ENCODE results near the gene NOP10.
"Not testable (repeated sequence)": the region's sequence is repeated elsewhere in the genome, so short reads cannot be mapped to it uniquely, and the experiment has no call there.

Gene NOP10

DNA sequence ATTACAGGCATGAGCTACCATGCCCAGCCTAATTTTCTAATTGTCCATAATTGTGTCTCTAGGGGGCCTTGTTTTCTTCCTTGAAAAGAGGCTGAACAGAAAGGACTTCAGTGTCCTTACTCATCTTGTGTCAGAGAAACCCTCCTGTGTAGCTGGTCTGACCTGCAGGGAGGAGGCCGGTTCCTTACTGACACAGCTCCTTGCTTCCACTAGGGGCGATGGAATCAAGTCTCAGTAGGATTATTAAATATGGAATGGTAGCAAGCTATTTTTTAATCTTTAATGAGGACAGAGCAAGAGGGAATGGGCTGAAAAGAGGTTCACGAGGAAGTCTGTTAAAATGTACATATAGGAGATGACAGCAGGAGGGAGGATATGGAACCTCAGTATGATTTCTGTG is 15.4 kb upstream of the NOP10 start:
- DNase-seq: no peak

DNA sequence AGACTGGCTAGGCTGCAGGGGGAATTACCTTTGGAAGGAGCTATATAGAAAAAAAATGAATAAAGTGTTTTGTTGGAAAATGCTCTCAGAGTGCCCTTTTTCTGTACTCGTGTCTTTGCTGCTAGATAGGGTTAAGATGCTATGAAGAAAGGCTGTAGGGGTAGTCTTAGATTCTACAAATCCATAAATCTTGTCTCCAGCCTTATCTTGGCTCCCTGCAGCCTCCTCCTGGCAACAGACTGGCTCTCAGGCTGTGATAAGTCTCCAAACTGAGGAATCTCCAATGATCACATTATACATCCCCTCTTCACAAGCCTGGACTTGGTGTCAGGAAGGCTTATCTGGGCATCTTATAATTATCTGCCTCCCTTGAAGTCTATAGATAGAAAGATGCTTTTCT is 14.7 kb upstream of the NOP10 start:
- DNase-seq: no peak

DNA sequence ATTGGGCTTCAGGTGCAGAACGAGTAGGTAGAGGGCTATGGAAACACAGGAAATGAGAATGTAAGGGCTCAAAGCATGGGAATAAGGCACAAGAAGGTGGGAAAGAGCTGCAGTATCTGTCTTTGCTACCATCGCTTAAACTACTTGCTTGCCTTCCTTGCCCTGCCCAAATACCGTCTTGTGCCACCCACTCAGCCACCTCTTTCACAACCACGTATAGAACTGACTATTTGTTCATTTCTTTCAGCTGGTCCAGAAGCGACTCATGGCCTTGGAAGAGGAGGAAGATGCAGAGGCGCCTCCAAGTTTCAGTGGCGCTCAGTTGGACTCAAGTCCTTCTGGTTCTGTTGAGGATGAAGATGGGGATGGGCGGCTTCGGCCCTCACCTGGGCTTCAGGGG is 12.3 kb upstream of the NOP10 start:
- no peak for DNase-seq

DNA sequence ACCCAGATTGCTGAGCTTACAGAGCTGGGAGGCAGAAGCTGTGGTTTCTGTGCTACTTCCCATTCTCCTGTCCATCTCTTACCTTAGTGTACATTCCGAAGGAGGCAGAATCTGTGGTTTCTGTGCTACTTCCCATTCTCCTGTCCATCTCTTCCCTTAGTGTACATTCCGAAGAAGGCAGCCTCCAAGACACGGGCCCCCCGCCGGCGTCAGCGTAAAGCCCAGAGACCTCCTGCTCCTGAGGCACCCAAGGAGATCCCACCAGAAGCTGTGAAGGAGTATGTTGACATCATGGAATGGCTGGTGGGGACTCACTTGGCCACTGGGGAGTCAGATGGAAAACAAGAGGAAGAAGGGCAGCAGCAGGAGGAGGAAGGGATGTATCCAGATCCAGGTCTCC is 11.3 kb upstream of the NOP10 start:
- DNase-seq: no peak

GRCh38 chr15:34353627-34354026 is 10.7 kb upstream of the NOP10 start:
- DNase-seq: no peak

DNA sequence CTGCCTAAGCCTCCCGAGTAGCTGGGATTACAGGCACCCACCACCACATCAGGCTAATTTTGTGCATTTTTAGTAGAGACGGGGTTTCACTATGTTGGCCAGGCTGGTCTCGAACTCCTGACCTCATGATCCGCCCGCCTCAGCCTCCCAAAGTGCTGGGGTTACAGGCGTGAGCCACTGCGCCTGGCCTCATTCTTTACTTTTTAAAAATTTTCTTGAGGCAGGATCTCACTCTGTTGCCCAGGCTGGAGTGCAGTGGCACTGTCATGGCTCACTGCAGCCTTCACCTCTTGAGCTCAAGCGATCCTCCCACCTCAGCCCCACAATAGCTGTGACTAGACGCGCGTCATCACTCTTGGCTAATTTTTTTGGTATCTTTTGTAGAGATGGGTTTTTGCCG is 10.1 kb upstream of the NOP10 start:
- DNase-seq: not testable (repeated sequence)

DNA sequence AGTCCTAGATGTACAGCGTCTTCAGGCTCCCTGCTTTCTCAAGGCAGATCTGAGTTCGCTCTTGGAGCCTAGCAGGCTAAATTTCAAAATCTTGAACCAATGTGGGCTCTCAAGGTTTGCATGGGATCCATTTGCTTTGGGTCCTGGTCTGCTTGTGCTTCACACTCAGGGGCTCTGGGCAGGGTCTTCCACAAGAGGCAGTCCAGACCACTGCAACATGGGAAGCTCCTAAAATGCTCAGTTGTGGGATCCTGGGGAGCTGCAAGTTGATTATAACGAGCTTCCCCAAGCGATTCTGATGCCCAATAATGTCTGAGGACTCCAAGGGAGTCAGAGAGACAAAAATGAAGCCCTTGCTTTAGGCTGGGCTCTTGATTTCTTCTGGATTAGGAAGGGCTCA is 6.8 kb upstream of the NOP10 start:
- DNase-seq: no peak

DNA sequence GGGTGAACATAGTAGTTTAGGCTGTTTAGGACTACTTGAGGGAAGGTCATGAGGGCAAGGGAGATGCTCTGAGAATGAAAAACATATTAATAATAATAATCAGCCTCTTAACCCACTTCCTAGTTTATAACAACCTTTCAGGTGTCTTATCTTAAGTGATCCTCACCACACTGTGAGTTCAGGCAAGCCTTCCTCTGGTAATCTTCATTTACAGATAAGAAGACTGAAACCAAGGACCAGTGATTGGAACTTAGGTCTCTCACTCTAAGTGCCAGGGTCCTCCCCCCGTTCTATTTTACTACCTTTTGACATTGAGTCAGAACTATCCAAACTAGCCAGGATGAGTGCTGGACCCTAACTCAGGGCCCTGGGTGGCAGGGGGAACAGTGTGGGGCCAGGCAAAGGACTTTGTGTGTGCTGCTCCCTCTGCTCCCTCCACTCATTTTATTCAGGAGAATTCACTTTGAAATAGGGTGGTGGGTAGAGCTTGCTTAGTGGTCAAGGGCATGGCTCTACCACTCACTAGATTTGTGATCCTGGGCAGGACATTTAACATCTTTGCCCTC is 5.9 kb upstream of the NOP10 start:
- no peak for DNase-seq

GRCh38 chr15:34347951-34348638 is 5.2 kb upstream of the NOP10 start:
- no peak for DNase-seq

DNA sequence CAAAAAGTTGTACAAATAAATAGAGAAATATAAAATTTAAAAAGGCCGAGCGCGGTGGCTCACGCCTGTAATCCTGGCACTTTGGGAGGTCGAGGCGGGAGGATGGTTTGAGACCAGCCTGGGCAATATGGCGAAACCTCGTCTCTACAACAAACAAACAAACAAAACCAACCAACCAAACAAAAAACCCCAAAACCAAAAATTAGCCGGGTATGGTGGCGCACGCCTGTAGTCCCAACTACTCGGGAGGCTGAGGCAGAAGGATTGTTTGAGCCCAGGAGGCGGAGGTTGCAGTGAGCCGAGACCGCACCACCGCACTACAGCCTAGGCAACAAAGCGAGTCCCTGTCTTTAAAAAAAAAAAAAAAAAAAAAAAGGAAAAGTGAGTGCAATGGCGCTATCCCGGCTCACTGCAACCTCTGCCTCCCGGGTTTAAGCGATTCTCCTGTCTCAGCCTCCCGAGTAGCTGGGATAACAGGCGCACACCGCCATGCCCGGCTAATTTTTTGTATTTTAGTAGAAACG is 661 bp downstream of the NOP10 start:
- not testable (repeated sequence) for DNase-seq

DNA sequence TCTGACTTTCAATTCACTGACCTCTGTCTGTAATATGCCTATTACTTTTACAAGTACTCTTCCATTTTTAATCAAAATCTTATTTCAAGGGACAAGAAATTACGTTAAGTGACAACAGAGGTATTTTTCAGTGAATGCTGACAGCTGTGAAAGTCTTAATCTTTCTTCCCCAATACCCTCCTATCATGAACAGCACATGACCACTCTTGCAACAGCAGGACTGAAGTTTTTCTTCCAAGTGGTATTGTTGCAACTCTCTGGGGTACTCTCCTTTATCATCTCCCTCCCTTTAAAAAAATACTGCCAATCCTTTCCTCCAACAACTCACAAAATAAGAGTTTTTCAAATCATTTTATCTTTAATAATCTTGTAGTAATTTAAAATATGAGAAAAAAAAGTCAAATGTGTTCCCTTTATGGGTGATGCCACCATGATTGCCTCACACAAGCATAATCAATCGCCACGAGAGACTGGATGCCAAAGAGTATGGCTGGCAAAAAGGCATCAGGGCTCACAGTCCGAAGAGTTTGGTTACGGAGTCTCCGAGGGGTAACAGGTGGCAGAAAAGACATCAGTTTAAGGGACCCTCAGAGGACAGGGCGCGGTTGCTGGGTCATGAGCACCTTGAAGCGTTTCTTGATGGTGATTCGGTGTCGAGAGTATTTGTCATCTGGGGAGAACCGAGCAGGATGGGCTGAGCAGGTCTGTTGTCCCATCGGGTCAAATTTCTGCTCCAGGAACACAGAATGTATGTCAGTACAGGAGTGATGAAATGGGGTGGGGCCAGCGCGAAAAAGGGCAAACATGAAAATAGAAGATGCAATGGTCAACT is 1.3 kb downstream of the NOP10 start:
- DNase-seq: no peak

DNA sequence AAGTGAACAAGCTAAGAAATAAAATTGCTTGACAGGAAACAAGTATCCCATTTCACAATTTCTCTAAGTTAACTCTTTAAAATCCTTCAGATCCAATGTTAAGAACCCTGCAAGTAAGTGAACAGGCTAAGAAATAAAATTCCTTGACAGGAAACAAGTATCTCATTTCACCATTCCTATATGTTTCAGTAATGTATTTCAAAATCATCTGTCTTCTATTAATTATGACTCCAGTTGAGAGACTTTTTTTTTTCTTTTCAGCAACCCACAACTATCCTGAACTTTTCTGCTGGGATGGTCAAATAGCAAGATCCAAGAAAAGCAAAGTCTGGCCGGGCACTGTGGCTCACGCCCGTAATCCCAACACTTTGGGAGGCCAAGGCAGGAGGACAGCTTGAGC is 3.0 kb downstream of the NOP10 start:
- no peak for DNase-seq

DNA sequence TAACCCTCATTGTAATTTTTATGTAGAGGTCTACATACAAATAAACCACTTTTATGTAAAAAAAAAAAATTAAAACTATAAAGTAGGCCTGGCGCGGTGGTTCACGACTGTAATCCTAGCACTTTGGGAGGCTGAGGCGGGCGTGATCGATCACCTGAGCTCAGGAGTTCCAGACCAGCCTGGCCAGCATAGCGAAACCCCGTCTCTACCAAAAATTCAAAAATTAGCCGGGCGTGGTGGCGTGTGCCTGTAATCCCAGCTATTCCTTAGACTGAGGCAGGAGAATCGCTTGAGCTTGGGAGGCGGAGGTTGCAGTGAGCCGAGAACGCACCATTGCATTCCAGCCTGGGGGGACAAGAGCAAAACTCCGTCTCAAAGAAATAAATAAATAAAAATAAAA is 4.6 kb downstream of the NOP10 start:
- no peak for DNase-seq

DNA sequence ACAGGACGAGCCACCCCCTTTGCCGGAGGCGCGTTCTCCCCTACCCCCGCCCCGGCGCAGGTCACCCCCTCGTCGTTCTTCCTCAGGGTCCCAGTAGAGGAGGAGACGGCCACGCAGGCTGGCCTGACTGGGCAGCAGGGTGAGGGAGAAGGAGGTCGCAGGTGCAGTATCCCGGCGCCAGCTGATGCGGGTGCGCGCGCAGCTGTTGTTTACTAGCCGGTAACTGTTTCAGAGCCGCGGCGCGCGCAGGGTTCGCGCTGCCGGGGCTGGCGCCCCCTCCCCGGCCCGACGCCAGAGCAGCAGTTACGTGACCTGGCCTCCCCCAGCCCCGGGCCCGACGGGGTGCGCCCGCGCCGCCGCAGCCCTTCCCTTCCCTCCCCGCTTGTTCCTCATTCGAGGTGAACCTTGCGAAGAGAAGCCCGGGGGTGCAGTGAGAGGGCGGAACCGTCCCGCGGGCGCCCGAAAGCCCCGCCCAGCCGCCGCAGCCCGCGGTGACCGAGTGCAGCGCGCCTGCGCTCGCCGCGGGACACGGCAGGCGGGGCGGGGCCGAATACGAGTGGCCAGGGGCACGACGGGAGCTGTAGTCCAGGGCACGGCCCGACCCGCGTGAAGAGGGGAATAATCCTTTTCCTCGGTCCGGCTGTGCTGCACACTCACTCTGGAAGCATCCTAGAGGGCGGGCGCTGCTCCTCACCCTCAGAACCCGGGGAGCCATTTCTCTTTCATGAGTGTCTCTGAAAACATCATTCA is 5.2 kb downstream of the NOP10 start, which contains the start of gene SLC12A6:
Gene SLC12A6 (minus strand): TSS at position 225 of the 750 bp plus-strand sequence. CDS start 1,101 bp downstream, outside the sequence.
- DNase-seq: peak; percentile 93

DNA sequence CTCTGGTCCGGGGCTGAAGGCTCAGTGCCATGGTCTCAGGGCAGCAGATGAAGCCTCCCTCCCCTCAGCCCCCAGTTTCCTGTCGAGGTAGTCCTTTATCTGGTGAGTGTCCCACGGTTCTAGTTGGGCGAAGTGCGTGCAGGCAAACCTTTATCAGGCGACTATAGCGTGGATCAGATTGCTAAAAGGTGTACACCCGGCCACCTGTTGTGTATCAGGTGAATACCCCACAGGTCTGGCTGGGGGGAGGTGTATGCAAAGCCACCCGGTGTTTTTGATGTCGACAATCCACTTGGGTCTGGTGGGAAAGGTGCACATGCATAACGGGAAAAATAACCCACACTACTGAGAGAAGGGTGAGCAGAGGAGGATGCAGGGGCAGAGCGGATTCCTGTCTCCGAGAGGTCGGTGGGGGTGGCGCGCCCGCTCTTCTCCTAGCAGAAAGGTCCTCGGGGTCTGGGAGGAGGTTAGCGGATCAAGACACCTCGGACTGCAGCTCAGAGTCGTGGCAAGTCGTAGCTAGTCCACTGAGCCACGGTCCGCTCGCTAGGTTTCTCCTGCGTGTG is 5.9 kb downstream of the NOP10 start:
- DNase-seq: peak; percentile 33

DNA sequence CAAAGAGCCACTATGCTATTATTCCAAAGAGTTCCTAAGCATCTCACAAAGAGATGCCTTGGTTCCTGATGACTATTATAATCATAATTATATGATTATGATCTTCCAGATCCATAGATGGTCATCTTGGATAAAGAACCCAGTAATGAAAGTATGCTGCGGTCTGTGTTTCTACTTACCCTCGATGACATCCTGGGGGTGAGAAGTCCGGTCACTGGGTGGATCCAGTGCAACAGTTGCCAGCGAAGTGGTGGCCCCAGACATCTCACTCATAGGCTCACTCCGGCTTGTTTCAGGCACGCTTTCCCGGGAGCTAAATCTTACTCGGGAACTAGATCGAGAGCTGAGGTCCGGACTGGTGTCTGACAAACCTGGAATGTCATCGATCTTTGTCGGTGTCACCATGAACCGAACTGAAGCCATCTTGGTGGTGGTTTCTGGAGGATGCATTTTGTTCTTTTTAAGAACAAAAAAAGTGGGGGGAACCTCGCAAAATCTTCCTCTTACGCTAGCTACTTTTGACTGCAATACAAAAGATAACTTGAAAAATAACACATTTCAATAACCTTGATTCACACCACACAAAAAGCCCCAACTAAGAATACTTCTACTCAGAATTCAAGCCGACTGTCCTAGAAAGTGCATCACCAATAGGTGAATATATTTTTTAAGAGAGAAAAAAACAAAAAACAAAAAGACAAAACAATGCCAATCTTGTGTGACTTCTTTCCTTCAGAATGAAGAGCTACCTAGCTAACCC is 6.5 kb downstream of the NOP10 start:
- DNase-seq: peak; percentile 18

DNA sequence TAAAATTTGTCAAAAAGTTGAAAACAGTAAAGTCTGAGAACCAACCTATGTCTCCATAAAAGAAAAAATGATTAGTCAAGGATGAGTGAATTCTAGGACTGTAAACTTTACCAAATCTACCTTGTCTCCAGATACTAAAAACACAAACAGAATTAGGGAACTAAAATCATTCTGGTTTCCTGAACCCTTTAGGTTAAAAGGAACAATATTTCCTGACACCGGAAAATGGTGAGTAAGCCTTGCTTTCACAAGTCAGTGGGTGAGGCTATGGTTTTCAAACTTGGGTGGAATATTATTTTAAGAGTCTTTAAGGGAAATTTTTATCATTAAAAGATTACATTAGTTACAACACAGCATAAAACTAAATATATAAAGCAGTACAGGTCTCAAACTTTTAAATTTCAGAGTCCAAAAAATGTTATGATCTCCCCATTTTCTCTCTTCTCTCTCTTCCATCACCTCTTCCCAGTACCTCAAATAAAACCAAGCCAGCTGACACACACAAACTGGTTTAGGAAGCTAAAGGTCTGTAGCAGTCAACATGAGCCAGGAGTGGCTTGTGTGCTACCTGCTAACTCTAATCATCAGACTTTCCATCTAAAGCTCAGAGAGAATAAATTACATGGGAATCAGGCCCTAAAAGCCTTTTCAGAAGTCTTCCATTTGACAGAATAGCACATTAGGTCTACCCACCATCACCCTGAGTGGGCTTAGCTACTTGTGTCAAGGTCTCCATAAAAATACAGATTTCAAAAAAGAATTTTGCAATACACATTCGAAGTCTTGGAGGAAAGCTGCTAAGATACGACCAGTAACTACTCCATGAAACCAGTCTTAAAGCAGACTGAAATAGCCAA is 7.5 kb downstream of the NOP10 start:
- peak; percentile 16 for DNase-seq

DNA sequence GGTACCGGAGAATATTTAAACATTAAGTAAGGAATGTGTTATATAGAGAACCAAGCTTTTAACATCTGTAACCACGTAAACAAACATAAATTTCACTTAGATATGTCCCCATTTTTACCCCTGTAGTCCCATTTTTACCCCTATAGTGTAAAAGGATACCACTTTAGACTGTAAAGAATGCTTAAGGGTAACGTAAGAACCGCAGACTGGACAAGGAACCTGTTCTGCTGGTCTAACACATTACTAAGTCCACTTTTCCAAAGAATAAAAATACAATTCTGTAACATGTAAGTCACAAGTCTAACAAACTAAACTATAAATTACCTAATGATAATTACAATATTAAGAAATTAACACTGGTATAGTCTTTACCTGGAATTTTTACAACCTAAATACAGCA is 8.3 kb downstream of the NOP10 start:
- DNase-seq: no peak

GRCh38 chr15:34332553-34333120 is 10.3 kb downstream of the NOP10 start:
- DNase-seq: no peak

GRCh38 chr15:34331809-34332208 is 11.1 kb downstream of the NOP10 start:
- DNase-seq: no peak

DNA sequence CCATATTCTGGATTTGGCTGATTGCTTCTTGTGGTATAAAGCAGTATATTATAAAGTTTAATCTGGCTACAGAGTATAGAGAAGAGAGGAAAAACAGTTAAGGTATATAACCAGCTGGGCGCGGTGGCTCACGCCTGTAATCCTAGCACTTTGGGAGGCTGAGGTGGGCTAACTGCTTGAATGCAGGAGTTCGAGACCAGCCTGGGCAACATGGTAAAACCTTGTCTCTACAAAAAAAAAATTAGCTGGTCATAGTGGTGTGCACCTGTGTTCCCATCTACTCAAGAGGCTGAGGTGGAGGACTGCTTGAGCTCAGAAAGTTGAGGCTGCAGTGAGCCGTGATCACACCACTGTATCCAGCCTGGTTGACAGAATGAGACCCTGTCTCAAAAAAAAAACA is 12.7 kb downstream of the NOP10 start:
- DNase-seq: no peak

Data from stimulated activated CD4-positive, alpha-beta T cell treated with anti-CD3 and anti-CD28 coated beads, Interleukin-15, amount 100 ng/mL, for 24 hours (primary cell).